Central memory CD4-positive, alpha-beta T cell (primary cell): ENCODE measurements around the gene RBM4.

Experiments used
- DNase-seq: peaks from one replicate; pipeline ENCODE4 v3.0.0; 2022

The RBM4 gene

DNA sequence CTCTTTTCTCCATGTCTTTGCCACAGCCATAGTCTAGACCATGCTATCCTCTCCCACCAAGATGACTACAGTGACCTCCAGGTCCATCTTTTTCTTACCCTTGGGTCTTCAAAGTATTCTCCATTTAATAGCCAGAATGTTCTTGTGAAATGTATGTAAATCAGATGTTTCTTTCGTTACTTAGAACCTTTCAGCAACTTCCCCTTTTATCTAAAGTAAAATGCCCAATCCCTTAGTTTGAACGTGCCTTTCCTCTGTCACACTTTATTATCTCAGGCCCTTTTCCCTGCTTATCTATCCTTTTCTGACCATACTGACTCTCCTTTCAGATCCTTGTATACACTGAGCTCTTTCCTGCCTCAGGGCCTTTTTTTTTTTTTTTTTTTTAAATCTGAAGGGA, 21.3 kb downstream of the RBM4 start:
- no peak for DNase-seq

DNA sequence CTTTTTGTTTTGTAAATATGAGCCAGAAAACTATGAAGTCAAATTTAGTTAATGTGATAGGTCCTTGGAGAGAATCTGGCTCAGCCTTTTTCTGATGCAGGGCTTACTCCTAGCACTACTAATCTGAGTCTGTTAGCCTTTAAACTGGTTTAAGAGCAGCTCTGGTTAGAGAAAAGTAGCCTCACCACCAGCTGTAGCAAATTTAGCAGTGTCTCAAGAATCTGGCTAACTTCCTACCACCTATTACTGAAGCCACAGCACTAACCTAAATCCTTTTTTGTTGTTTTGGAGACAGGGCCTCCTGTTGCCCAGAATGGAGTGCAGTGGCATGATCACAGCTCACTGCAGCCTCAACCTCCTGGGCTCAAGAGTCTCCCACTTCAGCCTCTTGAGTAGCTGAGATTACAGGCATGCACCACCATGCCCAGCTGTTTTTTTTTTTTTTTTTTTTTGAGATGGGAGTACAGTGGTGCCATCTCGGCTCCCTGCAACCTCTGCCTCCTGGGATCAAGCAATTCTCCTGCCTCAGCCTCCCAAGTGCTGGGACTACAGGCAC, 25.3 kb downstream of the RBM4 start:
- DNase-seq: no peak

DNA sequence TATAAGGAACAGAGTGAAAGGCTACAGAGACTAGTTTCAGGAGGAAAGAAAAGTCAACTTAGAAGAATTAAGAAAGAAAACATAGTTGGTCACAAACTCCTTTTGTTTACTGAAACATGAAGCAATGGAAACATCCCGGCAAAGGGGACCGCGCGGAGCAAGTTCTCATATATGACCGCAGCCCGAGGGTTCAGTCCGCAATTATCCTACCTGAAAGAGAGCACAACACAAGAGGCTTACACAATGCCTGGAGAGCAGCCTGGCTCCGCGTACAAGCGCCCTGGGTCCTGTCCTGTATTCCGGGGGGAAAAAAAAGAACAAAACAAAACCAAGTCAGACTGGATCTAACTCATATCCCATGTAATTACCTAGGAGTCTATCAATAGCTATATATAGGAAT, 26.9 kb downstream of the RBM4 start:
- no peak for DNase-seq

DNA sequence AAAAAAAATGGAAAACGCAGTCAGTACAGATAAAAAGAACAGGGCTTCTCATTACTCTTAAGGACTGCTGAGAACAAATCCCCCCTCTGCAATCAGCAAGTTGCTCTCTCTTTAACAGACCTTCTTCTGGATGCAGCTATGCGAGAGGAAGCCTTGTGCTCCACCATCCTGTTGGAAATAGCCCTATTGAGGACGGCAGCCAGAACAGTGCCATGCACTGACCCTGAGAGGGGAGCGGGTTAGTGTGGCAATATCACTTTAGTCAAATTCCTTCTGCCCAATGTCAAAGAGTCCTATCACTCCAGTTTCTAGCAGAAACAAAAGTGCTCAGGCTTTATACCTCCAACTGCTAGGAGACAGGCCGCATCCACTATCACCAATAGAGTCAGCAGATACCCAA, 32.3 kb downstream of the RBM4 start:
- no peak for DNase-seq

DNA sequence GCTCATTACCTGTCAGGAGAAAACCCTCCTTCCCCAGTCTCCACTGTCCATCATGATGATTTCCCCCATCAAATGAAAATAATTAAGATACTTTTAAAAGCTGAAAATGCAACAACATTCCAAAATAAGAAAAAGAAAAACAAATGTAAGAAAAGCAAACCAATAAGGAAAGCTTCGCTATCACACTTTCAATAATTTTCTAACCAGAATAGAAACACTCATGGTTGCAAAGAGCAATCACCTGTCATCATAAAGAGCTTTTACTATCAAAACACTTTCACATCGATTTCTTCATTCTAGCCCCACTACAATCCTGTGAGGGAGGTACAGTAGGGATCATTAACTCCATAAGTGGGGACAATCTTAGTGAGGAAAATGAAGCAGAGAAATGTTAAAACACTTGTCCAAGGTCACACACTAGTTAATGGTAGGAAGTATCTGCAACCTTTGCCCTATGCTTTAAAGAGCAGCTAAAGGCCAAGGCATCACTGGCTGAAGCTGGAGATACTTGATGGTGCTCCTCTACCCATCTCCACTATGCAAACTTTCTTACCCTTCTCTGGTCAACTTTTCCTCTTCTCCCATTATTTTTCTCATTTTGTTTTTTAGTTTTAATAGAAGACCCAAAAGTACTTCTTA, 36.6 kb downstream of the RBM4 start:
- no peak for DNase-seq

DNA sequence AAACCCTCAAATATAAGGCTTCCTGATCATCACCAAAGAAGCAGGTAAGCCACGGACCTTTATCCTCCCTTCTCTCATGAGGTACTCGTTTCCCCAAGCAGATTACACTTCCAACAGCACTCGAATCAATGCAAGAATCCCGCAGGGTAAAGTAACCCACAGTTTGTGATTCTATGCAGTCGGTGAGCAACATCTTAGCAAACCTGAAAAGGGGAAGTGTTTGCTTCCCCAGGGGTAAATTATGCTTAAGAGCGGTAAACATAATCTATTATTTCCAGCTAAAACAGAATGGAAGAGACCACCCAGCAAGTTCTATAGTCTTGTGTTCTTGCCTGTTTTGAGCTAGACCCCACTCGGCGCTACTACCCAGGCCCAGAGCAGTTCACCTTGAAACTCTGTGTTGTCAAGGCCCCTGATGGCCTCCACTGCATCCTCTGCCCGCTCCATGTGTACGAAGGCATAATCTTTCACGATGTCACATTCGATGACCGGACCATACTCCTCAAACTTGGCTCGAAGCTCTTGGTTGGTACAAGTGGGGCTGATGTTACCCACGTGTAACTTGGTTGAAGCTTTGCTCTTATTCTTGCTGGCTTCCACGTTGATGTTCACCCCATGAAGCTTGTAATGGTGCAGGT, 37.9 kb downstream of the RBM4 start:
- DNase-seq: no peak

DNA sequence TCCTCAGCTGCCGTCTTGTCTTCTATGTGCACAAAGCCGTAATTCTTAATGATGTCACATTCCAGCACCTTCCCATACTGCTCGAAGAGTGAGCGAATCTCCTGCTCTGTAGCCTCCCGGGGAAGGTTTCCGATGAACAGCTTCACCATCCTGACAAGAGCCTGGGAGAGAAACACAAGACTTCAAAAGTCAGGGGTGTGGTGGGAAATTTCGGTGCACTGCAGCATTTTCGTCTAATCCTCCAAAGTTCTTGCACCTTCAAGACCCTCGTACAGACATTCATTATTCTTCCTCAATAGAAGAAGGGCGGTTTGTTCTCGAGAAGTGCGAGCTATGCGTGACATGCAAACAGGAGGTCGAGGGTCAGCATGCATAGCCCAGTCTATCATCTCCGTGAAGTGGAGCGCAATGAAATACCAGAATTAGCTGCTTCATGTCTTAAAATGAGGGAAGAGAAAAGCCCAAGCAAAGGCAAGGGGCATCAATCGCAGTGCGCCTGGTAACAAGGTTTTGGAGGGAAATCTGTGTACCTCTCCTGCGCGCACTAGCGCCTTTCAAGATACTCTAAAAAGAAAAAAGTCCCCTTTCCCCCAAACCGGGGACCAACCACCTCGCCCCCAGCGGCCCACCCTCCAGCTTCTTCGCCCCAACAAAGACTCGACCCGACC, 38.6 kb downstream of the RBM4 start:
- DNase-seq: no peak

DNA sequence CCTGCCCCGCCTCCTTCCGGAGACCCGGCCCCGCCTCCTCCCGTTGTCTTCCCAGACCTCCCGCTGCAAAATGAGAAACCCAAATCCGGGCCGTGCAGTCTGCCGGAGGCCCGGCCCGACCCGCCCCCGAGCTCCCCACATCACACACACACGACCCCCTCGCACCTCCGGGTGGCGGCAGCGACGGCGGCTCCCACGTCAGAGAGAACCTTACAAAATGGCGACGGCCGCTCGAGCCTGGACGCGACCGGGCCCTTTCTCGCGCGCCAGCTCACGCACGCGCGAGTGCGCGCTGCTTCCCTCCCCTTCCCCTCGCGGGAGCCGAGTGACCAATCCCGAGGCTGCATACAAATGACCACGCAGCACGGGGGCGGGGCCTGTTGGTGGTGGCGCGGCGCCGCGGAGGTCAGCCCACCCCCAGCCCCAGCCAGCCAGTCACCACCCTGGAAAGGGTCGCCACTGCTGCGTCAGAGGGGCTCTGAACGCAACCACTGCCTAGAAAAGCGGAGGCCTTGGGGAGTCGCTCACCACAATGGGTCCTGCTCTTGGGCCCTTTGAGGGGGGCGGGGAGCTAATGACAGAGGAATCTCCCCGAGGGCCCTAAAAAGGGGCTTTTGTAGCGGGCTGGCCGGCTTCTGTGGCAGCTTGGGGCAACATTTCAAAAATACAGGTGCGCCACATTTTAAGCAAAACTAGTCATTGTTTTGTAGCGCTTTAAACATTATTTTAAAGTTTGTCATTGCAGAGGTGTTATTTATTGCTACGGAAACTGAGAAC, 39.3 kb downstream of the RBM4 start, which contains the start of gene RBM4B:
TSS of gene RBM4B (minus strand) at position 289 of the 777 bp plus-strand sequence. CDS start 808 bp downstream, outside the sequence.
- DNase-seq: peak; percentile 96

DNA sequence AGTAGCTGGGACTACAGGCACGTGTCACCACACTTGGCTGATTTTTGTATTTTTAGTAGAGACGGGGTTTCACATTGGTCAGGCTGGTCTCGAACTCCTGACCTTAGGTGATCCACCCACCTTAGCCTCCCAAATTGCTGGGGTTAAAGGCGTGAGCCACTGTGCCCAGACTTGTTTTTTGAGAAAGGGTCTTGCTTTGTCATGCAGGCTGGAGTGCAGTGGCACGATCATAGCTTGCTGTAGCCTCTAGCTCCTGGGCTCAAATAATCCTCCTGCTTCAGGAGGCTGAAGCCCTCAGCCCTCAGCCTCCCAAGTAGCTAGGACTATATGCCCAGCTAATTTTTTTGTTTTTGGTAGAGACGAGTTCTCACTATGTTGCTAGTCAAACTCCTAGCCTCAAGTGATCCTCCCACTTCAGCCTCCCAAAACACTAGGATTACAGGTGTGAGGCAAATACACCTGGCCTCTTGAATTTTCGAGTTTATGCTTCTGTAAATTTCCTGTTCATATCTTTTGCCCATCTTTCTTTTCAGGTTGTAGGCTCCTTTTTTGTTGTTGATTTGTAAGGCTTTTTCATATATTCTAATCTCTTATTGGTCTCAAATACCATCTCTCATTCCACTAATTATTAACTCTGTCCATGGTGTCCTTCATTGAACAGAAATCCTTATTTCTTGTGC, 42.6 kb downstream of the RBM4 start:
- DNase-seq: no peak

DNA sequence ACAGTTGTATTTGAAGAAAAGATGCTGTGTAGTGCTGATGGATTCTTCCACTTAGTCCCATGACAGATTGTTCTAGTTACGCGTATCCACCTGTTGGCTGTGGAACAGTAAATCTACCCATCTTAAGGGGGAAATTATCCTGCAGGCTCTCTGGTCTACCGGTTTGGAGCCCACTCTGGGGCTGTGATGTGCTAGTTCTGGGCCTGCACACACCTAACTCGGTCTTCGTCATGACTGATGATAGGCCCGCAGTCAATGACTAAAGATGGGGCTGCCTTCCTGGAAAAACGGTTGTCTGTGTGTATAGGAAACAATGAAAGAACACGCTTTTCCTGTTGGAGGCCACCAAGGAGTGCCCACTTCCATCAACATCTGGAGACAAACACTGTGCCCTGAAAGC, 45.4 kb downstream of the RBM4 start:
- DNase-seq: no peak

DNA sequence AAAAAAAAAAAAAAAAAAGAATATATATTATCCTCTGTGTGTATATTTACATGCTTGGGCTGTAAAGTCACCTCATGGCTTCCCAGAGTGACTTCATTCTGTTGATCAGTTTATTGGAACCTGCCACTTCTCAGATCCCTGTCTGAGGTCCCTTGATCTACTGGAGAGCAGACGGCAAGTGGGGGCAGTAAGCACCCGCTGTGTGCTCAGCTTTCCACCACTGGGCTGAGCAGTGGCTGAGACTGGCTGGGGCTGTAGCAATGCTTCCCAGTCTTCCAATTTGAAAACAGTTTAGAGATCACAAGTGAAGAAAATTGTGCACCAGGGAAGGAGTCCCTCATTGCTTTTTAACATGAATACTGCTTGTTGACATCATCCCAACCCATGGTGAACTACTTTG, 46.1 kb downstream of the RBM4 start:
- DNase-seq: no peak

DNA sequence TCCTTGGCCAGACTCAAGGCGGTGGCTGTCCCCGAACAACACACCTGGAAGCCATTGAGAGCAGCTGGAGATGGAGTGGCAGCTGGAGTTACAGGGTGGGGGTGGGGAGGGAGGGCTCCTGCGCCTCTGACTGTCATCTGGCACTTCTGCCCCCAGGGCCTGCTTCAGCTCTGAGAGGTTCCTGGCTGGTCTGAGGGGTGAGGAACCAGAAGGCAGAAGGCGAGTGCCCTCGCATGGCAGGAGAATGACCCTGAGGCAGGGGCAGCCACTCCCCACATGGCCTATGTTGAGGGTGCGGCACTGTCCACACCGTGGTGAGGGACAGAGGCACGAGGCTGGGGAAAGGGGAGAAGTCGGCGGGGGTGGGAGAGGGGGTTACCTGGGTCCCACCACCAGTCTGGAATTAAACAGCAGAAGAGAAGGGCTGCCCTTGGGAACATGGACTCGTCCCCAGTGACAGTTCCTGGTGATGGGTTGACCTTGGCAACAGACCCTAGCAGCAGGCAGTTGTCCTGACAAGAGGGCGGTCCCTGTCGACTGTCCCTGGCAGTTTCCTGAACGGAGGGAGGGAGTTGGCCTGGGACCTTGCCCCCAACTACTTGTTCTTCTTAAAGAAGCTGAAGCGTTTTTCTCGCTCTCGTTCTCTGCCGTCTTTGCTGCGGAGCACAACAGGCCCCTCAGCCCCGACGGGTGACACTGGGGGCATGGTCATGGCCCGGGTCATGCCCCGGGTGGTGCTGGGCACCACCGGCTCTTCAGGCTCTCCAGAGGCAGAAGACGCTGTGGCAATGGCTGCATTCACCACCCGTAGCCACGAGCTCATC, 47.0 kb downstream of the RBM4 start:
- DNase-seq: no peak

DNA sequence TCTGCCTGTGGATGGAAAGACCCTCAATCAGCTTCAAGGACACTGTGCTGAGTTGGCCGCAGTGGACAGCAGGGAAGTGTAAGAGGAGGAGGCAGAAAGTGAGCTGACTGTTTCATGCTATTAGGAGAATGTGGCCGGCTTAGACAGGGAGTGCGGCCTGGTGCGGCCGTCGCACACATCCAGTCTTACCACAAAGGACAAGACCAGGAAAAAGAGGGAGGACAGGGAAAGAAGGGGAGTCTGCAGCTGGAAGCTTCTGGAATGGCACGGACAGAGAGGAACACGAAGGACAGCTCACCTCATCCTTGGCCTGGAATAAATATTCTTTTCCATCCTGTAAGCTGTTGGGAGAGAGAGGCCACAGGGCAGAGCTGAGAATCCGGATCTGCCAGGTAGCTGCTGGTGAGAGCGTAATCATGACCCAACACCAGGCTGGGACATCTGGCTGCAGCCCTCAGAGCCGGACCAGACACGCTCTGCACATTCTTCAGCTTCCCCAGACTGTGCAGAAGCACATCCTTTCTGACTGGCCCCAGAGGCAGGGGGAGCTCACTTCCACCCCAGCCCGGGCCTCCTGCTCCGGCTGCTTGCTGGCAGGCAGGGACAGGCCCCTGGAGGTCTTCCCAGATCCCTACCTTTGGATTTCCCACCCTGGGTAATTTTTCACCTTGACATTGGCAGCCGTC, 47.7 kb downstream of the RBM4 start:
- DNase-seq: no peak

DNA sequence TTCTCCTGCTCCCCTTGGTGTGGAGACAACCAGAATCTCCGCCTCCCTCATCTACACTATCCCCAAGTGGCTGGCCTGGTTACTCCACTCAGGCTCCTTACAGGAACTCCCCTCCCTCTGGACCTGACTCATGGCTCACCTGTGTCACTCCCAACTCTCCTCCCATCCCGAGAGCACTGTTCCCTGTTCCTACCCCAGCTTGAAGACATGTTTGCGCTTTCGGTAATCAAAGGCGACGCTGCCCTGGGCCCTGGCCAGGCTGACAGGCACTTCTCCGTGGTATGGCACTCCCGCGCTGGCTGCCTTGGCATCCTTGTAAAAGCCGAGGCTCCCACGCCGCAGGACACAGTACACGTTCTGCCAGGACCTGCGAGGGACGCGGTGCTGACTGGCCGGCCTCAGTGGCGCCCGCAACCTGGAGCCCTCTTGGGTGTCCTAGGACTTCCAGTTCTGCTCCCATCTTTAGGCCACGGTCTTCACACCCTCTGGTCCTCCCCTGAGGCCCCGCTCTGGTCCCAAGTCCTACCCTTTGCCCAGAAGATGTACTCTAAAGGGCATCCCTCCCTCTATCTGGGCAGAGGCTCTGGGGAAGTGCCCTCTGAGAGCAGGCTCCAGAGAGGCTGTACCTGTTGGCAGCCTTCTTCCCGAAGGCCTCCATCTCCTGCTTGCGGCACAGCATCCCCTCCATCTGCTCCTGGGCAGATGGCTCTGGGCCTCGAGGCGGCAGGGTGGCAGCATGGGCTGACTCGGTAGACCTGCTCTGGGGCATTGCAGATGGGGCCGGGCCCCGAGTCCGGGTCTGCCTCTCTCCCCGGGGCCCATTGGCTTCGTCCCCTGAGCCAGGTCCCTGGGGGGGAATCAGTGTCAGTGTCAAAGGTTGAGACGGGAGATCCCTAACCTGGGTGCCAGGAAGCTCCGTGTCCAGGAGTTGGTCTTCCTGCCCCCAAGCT, 48.6 kb downstream of the RBM4 start:
- DNase-seq: no peak

DNA sequence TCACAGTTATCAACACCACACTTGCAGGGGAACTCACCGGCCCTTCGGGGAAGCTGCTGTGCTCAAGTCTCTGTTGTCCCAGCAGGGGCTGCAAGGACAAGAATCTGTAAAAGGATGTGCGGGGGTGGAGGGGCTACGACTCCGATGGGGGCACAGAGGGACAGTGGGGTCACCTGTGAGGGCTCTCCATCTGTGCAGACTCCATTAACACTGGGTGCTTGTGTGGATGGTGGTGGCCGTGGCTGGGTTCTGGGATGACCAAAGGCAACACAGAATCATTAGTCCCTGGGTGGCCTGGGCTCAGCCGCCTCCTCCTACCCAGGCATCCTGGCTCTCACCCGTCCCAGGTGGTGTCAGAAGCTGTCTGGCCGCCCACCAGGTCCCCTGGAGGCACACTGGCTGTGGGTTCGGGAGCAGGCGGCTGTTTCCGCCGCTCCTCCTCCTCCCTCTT, 49.4 kb downstream of the RBM4 start:
- DNase-seq: no peak

DNA sequence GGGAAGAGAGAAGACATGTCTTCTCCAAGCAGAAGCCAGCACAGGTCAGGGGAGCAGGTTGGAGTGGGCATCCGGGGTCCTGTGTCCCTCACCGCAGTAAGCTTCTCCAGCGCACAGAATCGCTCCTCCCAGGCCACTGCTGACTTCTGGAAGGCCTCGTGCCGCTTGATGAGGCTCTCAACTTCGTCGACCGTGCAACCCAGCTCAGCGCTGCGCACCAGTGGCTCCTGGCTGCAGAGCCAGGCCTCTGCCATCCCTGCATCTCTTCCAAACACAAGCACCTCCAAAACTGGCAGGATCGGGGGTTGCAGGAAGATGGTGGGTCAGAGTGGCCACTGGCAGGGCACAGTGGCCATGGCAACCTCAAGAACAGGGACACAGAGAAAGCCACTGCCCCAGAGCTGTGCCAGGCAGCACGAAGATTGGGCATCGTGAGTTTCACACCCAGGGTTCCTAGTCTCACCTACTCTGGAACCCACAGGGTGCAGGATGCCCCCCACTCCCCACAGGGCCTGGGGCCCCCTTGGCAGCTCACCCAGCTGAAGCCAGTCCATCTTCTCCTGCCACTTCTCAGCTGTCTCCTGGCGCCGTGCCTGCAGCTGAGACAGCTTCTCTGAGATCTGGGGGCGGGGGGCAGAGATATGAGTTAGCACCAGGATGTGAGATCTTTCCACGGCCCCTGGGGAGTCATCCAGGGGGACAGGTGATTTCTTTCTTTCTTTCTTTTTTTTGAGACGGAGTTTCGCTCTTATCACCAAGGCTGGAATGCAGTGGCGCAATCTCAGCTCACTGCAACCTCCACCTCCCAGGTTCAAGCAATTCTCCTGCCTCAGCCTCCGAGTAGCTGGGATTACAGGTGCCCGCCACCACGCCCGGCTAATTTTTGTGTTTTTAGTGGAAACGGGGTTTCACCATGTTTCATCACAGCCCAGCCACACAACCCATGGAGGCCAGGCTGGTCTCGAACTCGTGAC, 50.3 kb downstream of the RBM4 start:
- no peak for DNase-seq

DNA sequence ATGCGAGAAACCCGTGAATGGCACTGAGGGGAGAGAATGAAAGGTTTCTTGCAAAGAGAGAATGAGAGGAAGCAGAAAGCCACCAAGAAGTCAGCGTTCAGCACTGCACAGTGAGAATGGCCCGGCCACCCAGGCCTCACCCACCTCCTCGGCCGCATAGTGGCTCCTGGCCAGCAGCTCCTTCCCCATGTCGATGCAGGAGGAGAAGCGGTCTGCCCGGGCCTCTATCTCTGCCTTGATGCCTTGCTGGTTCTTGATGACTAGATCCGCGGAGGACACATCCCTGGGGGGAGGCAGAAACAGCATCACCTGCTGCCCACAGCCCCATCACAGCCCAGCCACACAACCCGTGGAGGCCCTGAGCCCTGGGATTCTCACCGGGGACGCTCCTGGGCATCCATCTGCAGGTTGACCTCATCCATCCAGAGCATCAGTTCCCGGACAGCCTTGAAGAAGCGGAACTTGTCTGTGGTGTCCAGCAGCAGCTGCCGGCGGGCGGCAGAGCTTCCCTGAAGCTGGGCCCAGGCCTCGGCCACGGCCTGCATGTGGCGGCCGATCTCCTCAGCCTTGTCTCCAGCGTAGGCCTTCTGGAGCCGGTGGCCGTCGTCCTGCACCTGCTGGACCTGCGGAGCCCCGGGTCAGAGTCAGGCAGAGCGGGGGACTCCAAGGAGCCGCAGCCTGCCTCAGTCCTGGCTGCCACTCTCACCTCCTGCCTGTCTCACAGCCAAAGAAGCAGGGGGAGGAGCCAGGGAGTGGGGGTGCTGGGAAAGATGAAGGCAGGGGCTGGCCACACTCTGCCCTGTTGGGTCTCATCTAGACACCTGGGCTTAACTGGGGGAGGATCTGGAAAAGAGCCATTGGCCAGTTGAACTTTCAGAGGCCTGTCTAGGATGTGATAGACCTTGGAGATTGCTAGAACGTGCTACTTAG, 51.4 kb downstream of the RBM4 start:
- DNase-seq: no peak
